Vagina (tissue), 2 donors: ENCODE data around the gene PPM1N.

Source experiments
- CTCF ChIP-seq, 3 experiments: fragments of 450-650 bp in 2 of 3; fragments of 200-600 bp in 1 of 3; sonication (generic) in 1 of 3; IDR thresholded peaks; one replicate each; pipeline ENCODE4 v1.5.1; 2017 to 2019; ENCODE audit warnings: antibody characterized with exemption in 3 of 3, mild to moderate bottlenecking in 2 of 3, moderate library complexity in 2 of 3
- POLR2A ChIP-seq, 2 donors: fragments of 450-650 bp; IDR thresholded peaks; one replicate each; pipeline ENCODE4 v1.6.1; 2017; ENCODE audit warnings: antibody characterized with exemption in 2 of 2, mild to moderate bottlenecking in 2 of 2, moderate library complexity in 2 of 2
- POLR2AphosphoS5 ChIP-seq, 2 donors: sonication (generic); formaldehyde crosslinking; IDR thresholded peaks; one replicate each; pipeline ENCODE4 v1.9.0; 2017; ENCODE audit warnings: antibody characterized with exemption in 2 of 2, mild to moderate bottlenecking in 2 of 2, low read depth in 1 of 2; ENCODE audit not compliant: insufficient read depth in 1 of 2

DNA sequence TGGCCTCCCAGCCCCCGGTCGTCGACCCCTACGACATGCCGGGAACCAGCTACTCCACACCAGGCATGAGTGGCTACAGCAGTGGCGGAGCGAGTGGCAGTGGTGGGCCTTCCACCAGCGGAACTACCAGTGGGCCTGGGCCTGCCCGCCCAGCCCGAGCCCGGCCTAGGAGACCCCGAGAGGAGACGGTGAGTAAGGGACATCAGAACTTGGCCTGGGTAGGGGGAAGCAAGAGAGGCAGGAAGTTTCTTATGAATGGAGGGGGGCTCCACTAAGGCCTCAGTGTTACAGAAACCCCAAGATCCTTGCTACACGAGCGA lies 27.5 kb upstream of the PPM1N start:
- TF ChIP-seq POLR2AphosphoS5 (IDR thresholded peaks at IDR 0.05; ENCODE audit: insufficient read depth in 1 of 2, low read depth in 1 of 2) (no peak), POLR2A (IDR thresholded peaks at IDR 0.05) (no peak), CTCF (IDR thresholded peaks at IDR 0.05) (no peak)
